Measurements from ENCODE around the gene HAPLN2. TPM values are rescaled to one million over a fixed set of nuclear protein-coding genes. Genes with fewer than 3 reads are reported as not detected.
"Not testable (repeated sequence)": the region's sequence is repeated elsewhere in the genome, so short reads cannot be mapped to it uniquely, and the experiment has no call there.

Gene HAPLN2
- total and polyA plus RNA-seq, 12 donors: 0.24 to 6.3 (median 0.81) TPM; not detected in 1

GRCh38 chr1:156586323-156586722 lies 32.9 kb upstream of the HAPLN2 start:
- Histone ChIP-seq H3K27ac (no peak overlapping the region), H3K4me1 (peaks cover 0 to 17% (median 8%) of the 10 kb centered on the region in 9 donors), H3K36me3 (no peaks in the 10 kb centered on the region), H3K27me3 (no peaks in the 10 kb centered on the region), H3K9me3 (no peaks in the 10 kb centered on the region), H3K4me3 (no peak overlapping the region)
- intact Hi-C loops (cut with DNase I): loop anchor here in 2 of 10 donors (5.0 to 10.0 kb wide), 2 partner anchors 122 to 134 kb away; no protein-coding TSS in a partner anchor
- 70 to 87% methylated on average over 4 of the region's 4 CpGs for WGBS, 2 donors
- no peak for TF ChIP-seq CTCF (IDR thresholded peaks at IDR 0.05)
- DNase-seq (no peak), ATAC-seq (no peak)

GRCh38 chr1:156586892-156587477 lies 32.2 kb upstream of the HAPLN2 start:
- Histone ChIP-seq H3K36me3 (no peaks in the 10 kb centered on the region), H3K4me3 (no peak overlapping the region), H3K27ac (no peak overlapping the region), H3K9me3 (no peaks in the 10 kb centered on the region), H3K4me1 (peaks cover 0 to 19% (median 11%) of the 10 kb centered on the region in 9 donors), H3K27me3 (no peaks in the 10 kb centered on the region)
- DNase-seq (no peak), ATAC-seq (no peak)
- TF ChIP-seq CTCF (IDR thresholded peaks at IDR 0.05): no peak
- intact Hi-C loops (cut with DNase I): loop anchor here in 2 of 10 donors (5.0 to 10.0 kb wide), 2 partner anchors 122 to 135 kb away; no protein-coding TSS in a partner anchor
- WGBS, 2 donors: 94 to 97% methylated on average over 3 of the region's 3 CpGs

GRCh38 chr1:156587927-156588326 lies 31.3 kb upstream of the HAPLN2 start:
- H3K4me1 ChIP-seq: peaks cover 3 to 28% (median 17%) of the 10 kb centered on the region in 9 donors
- not testable (repeated sequence) for DNase-seq, H3K36me3 ChIP-seq, H3K27me3 ChIP-seq, H3K4me3 ChIP-seq, H3K27ac ChIP-seq, H3K9me3 ChIP-seq, ATAC-seq
- 85 to 88% methylated on average over 8 of the region's 8 CpGs for WGBS, 2 donors
- intact Hi-C loops (cut with DNase I): loop anchor here in 2 of 10 donors (5.0 to 10.0 kb wide), 2 partner anchors 123 to 136 kb away; no protein-coding TSS in a partner anchor

- no peaks in the 10 kb centered on the region for H3K9me3 ChIP-seq
- no peak for TF ChIP-seq CTCF (IDR thresholded peaks at IDR 0.05)
- no peak overlapping the region for H3K27ac ChIP-seq
- no peak overlapping the region for H3K4me3 ChIP-seq
- DNase-seq: no peak
- WGBS, 2 donors: 47% methylated on average over 5 of the region's 5 CpGs
- no peak for ATAC-seq
- intact Hi-C loops (cut with DNase I): loop anchor here in 2 of 10 donors (5.0 to 10.0 kb wide), 2 partner anchors 125 to 137 kb away; no protein-coding TSS in a partner anchor
- H3K36me3 ChIP-seq: peaks cover 0 to 21% (median 9%) of the 10 kb centered on the region in 9 donors
- H3K4me1 ChIP-seq: peaks cover 3 to 20% (median 13%) of the 10 kb centered on the region in 9 donors
- no peaks in the 10 kb centered on the region for H3K27me3 ChIP-seq
Measured at GRCh38 chr1:156589546-156589945, 29.7 kb upstream of the HAPLN2 start.

Data from heart right ventricle (tissue), 16 donors.